H1 (cell line): ENCODE data around the gene MUC5AC. TPM values are rescaled to one million over a fixed set of nuclear protein-coding genes. Genes with fewer than 3 reads are reported as not detected.

ENCODE experiments used
- CTCF ChIA-PET: fragments of 300-600 bp; sonication (Branson Sonifier 250); formaldehyde crosslinking; loops from one replicate; lab custom pipeline; 2021; ENCODE audit not compliant: partially characterized antibody; lab: Charles Lee
- POLR2A ChIA-PET: fragments of 300-600 bp; sonication (Branson Sonifier 250); formaldehyde crosslinking; loops from one replicate; lab custom pipeline; 2021; ENCODE audit warnings: inconsistent platforms; ENCODE audit not compliant: partially characterized antibody; lab: Charles Lee
- DNase-seq, 2 experiments: peaks; one replicate each; pipeline versions ENCODE4 v3.0.0 to v3.0.0-alpha.2; 2010 to 2022; ENCODE audit warnings: low spot score in 2 of 2, low read depth in 1 of 2, mixed read lengths in 1 of 2
- FAIRE-seq: peaks from 2 replicates; lab custom pipeline; 2011; peaks lifted over from hg19 to GRCh38; lab: Jason Lieb, UNC
- H2AFZ ChIP-seq: 2 replicates; pipeline ENCODE4 v1.8.1; 2012; ENCODE audit warnings: low read length, inconsistent platforms
- H2AK5ac ChIP-seq: 2 replicates; pipeline ENCODE4 v1.6.1; 2013; ENCODE audit warnings: low read depth, low read length
- H2BK120ac ChIP-seq: replicated peaks from 2 replicates; pipeline ENCODE3; 2013; ENCODE audit warnings: low read depth, low read length, inconsistent platforms
- H2BK12ac ChIP-seq: 2 replicates; pipeline ENCODE4 v1.6.1; 2013; ENCODE audit warnings: low read depth, low read length
- H2BK15ac ChIP-seq: 2 replicates; pipeline ENCODE4 v1.6.1; 2013; ENCODE audit warnings: low read length
- H2BK20ac ChIP-seq: 2 replicates; pipeline ENCODE4 v1.6.1; 2013; ENCODE audit warnings: low read length
- H2BK5ac ChIP-seq: 2 replicates; pipeline ENCODE4 v1.6.1; 2013; ENCODE audit warnings: low read depth, low read length
- H3K14ac ChIP-seq: 2 replicates; pipeline ENCODE4 v1.6.1; 2013; ENCODE audit warnings: inconsistent platforms; ENCODE audit not compliant: insufficient read length
- H3K18ac ChIP-seq: 2 replicates; pipeline ENCODE4 v1.6.1; 2013; ENCODE audit warnings: low read length; ENCODE audit errors: extremely low read depth
- H3K23ac ChIP-seq: 2 replicates; pipeline ENCODE4 v1.6.1; 2013; ENCODE audit warnings: inconsistent platforms; ENCODE audit not compliant: insufficient read length
- H3K23me2 ChIP-seq: 2 replicates; pipeline ENCODE4 v1.6.1; 2013; ENCODE audit warnings: low read depth, low read length
- H3K27ac ChIP-seq: 2 replicates; pipeline ENCODE4 v1.6.1; 2011; ENCODE audit warnings: low read depth, low read length, inconsistent platforms
- H3K27me3 ChIP-seq, 4 experiments: replicated peaks in 1 of 4; 1 replicate in 1 of 4; 2 replicates in 3 of 4; pipeline versions ENCODE4 v1.6.1 to v1.8.1; 2011 to 2013; ENCODE audit warnings: low read length in 3 of 4, mild to moderate bottlenecking in 3 of 4, inconsistent platforms in 2 of 4, mixed read lengths in 2 of 4, moderate library complexity in 1 of 4; ENCODE audit not compliant: control insufficient read depth in 3 of 4, insufficient read depth in 3 of 4; ENCODE audit errors: extremely low read depth in 1 of 4
- H3K36me3 ChIP-seq, 4 experiments: 2 replicates each; pipeline versions ENCODE4 v1.6.1 to v1.8.1; 2011 to 2013; ENCODE audit warnings: mild to moderate bottlenecking in 4 of 4, low read length in 3 of 4, moderate library complexity in 2 of 4, control low read depth in 1 of 4, inconsistent platforms in 1 of 4; ENCODE audit not compliant: insufficient read depth in 4 of 4, control insufficient read depth in 2 of 4
- H3K4ac ChIP-seq: replicated peaks from 2 replicates; pipeline ENCODE3; 2013; ENCODE audit warnings: low read length, low read depth, mixed read lengths, inconsistent platforms; ENCODE audit not compliant: insufficient read length
- H3K4me1 ChIP-seq, 4 experiments: replicated peaks in 1 of 4; 1 replicate in 1 of 4; 2 replicates in 3 of 4; pipeline versions ENCODE4 v1.6.1 to v1.8.1; 2011 to 2013; ENCODE audit warnings: low read length in 3 of 4, inconsistent platforms in 2 of 4, mixed read lengths in 1 of 4; ENCODE audit not compliant: insufficient read depth in 4 of 4, control insufficient read depth in 3 of 4
- H3K4me2 ChIP-seq, 2 experiments: 2 replicates each; pipeline versions ENCODE4 v1.6.1 to v1.8.1; 2011 to 2013; ENCODE audit warnings: low read depth in 2 of 2, low read length in 2 of 2, control low read depth in 1 of 2, inconsistent platforms in 1 of 2, mild to moderate bottlenecking in 1 of 2; ENCODE audit not compliant: insufficient read depth in 1 of 2
- H3K4me3 ChIP-seq, 4 experiments: fragments of 200-600, 300-600 bp in 1 of 4; sonication (generic), shearing (Covaris generic), sonication (Bioruptor Twin) in 1 of 4; 2 replicates each; pipeline versions ENCODE4 v1.5.1 to v1.8.1; 2011 to 2016; ENCODE audit warnings: low read length in 4 of 4, low read depth in 3 of 4, control low read depth in 2 of 4, inconsistent platforms in 2 of 4, mild to moderate bottlenecking in 2 of 4, mixed read lengths in 1 of 4, moderate library complexity in 1 of 4; ENCODE audit not compliant: insufficient read depth in 2 of 4; ENCODE audit errors: extremely low read depth in 1 of 4
- H3K56ac ChIP-seq: replicated peaks from 2 replicates; pipeline ENCODE3; 2013; ENCODE audit warnings: low read depth, mild to moderate bottlenecking, mixed read lengths, low read length, inconsistent platforms; ENCODE audit not compliant: insufficient read length
- H3K79me1 ChIP-seq: 2 replicates; pipeline ENCODE4 v1.6.1; 2013; ENCODE audit warnings: low read depth, low read length, control low read depth
- H3K79me2 ChIP-seq, 2 experiments: 2 replicates each; pipeline versions ENCODE4 v1.6.1 to v1.8.1; 2012 to 2013; ENCODE audit warnings: low read length in 2 of 2, mild to moderate bottlenecking in 2 of 2, inconsistent platforms in 1 of 2; ENCODE audit not compliant: insufficient read depth in 2 of 2, control insufficient read depth in 1 of 2
- H3K9ac ChIP-seq, 4 experiments: replicated peaks in 1 of 4; 1 replicate in 1 of 4; 2 replicates in 3 of 4; pipeline versions ENCODE4 v1.6.1 to v1.8.1; 2011 to 2013; ENCODE audit warnings: low read depth in 3 of 4, low read length in 3 of 4, control low read depth in 2 of 4, mild to moderate bottlenecking in 2 of 4, moderate library complexity in 2 of 4, inconsistent platforms in 1 of 4; ENCODE audit errors: extremely low read depth in 1 of 4
- H3K9me3 ChIP-seq, 2 experiments: 2 replicates each; pipeline versions ENCODE4 v1.6.1 to v1.8.1; 2012 to 2013; ENCODE audit warnings: mild to moderate bottlenecking in 2 of 2, moderate library complexity in 2 of 2, control low read depth in 1 of 2, inconsistent platforms in 1 of 2, low read depth in 1 of 2, low read length in 1 of 2, mixed read lengths in 1 of 2; ENCODE audit not compliant: insufficient read depth in 2 of 2
- H4K20me1 ChIP-seq, 2 experiments: replicated peaks in 1 of 2; 2 replicates each; pipeline versions ENCODE3 to v1.8.1; 2011 to 2013; ENCODE audit warnings: inconsistent platforms in 2 of 2, low read length in 2 of 2, mild to moderate bottlenecking in 1 of 2; ENCODE audit not compliant: insufficient read depth in 2 of 2, control insufficient read depth in 1 of 2
- H4K5ac ChIP-seq: 2 replicates; pipeline ENCODE4 v1.6.1; 2013; ENCODE audit warnings: low read length, low read depth, mixed read lengths, inconsistent platforms; ENCODE audit not compliant: insufficient read length
- H4K8ac ChIP-seq: 2 replicates; pipeline ENCODE4 v1.8.0; 2013; ENCODE audit warnings: mild to moderate bottlenecking, moderate library complexity, low read length, inconsistent platforms; ENCODE audit not compliant: insufficient read depth; ENCODE audit errors: extremely low read depth
- H4K91ac ChIP-seq: replicated peaks from 2 replicates; pipeline ENCODE3; 2013; ENCODE audit warnings: low read length, mixed read lengths, inconsistent platforms; ENCODE audit not compliant: insufficient read length
- ATF3 ChIP-seq: IDR thresholded peaks from 2 replicates; pipeline ENCODE4 v1.6.1; 2011; ENCODE audit warnings: low read depth, mild to moderate bottlenecking, low read length; ENCODE audit not compliant: insufficient read depth
- BRCA1 ChIP-seq: IDR thresholded peaks from 2 replicates; pipeline ENCODE4 v1.6.1; 2012; ENCODE audit warnings: low read depth, low read length, improper control_type of control experiment
- CBX5 ChIP-seq: fragments of 300-800, 300-1000 bp; sonication (generic); IDR thresholded peaks from 2 replicates; pipeline ENCODE4 v1.7.1; 2016; ENCODE audit warnings: antibody characterized with exemption, low read length, low read depth
- CEBPB ChIP-seq: IDR thresholded peaks from 2 replicates; pipeline ENCODE4 v1.6.1; 2012; ENCODE audit warnings: low read depth, low read length
- EGR1 ChIP-seq: IDR thresholded peaks from 2 replicates; pipeline ENCODE4 v1.6.1; 2011; ENCODE audit warnings: low read depth, low read length, borderline replicate concordance
- FOSL1 ChIP-seq: IDR thresholded peaks from 2 replicates; pipeline ENCODE4 v1.6.1; 2011; ENCODE audit warnings: mild to moderate bottlenecking, low read depth, low read length, moderate library complexity; ENCODE audit not compliant: insufficient read depth
- GTF2F1 ChIP-seq: IDR thresholded peaks from 2 replicates; pipeline ENCODE4 v1.6.1; 2012; ENCODE audit warnings: low read depth, low read length, improper control_type of control experiment, borderline replicate concordance
- JUN ChIP-seq: IDR thresholded peaks from 2 replicates; pipeline ENCODE4 v1.6.1; 2011; ENCODE audit warnings: low read depth, mild to moderate bottlenecking, improper control_type of control experiment, low read length
- KDM4A ChIP-seq: IDR thresholded peaks from one replicate; pipeline ENCODE4 v1.7.1; 2012; ENCODE audit warnings: low read depth, mild to moderate bottlenecking, moderate library complexity, low read length, inconsistent platforms; ENCODE audit not compliant: severe bottlenecking
- RNF2 ChIP-seq: fragments of 200-900, 300-1000 bp; sonication (generic); IDR thresholded peaks from 2 replicates; pipeline ENCODE4 v1.7.1; 2016; ENCODE audit warnings: borderline replicate concordance, low read depth, mild to moderate bottlenecking, antibody characterized with exemption, low read length; ENCODE audit not compliant: poor library complexity, severe bottlenecking; ENCODE audit errors: missing control alignments
- SIRT6 ChIP-seq: IDR thresholded peaks from one replicate; pipeline ENCODE4 v1.7.1; 2012; ENCODE audit warnings: low read length, inconsistent platforms
- WGBS, 2 experiments: shearing (Covaris generic) in 1 of 2; methylation state at CpG; one replicate each; pipeline versions ENCODE4 v1.1.6 to v1.1.7; 2013 to 2015; ENCODE audit warnings: low lambda C conversion rate in 2 of 2, mixed read lengths in 2 of 2, inconsistent platforms in 1 of 2, low coverage in 1 of 2, missing lambda C conversion rate in 1 of 2; ENCODE audit not compliant: insufficient replicate concordance in 2 of 2, insufficient coverage in 1 of 2, insufficient read length in 1 of 2; ENCODE audit errors: extremely low coverage in 1 of 2, missing lambda C conversion rate in 1 of 2; 5-methylcytosine and 5-hydroxymethylcytosine counted together
- polyA plus RNA-seq, 7 experiments: library from polyadenylated mRNA; depleted of rRNA in 3 of 7; stranded (reverse) in 5 of 7; unstranded in 2 of 7; fragments of >200 nt in 5 of 7; fragments of 200-250 nt in 2 of 7; gene quantifications; 1 replicate in 5 of 7; 2 replicates in 1 of 7; 4 replicates in 1 of 7; pipeline versions ENCODE4 v1.2.1 to v1.2.3, GENCODE V29; 2011 to 2013; ENCODE audit warnings: missing spikeins in 2 of 7, mixed read lengths in 2 of 7
- total RNA-seq: library from RNA; stranded (reverse); fragmentation: NEBNext Ultra II Directional; extraction: Animal tissue kit (Norgen Biotek cat#: 25700); gene quantifications from 2 replicates; pipeline ENCODE4 v1.2.1, GENCODE V29; 2021

MUC5AC gene
- total and polyA plus RNA-seq, 2 of the 8 experiments (the other 6 are each of a cell fraction or from before 2014, with no cell fraction given), result not detected

GRCh38 chr11:1129143-1129610 is 28.6 kb upstream of the MUC5AC start:
- no peaks in the 10 kb centered on the region for H3K36me3 ChIP-seq
- no peak overlapping the region for H2BK15ac ChIP-seq
- no peak overlapping the region for H2BK120ac ChIP-seq
- 93% methylated on average over 11 of the region's 17 CpGs; no CpG with 5 or more reads in 1 of the 2 experiments for WGBS, 2 experiments
- DNase-seq, result no peak
- no peak overlapping the region for H3K23ac ChIP-seq
- ChIA-PET CTCF (no interaction called here), POLR2A (no interaction called here)
- no peaks in the 10 kb centered on the region for H3K27me3 ChIP-seq
- peaks cover 10% of the 10 kb centered on the region; the same call in 1 of the 2 replicates for H3K23me2 ChIP-seq
- H3K18ac ChIP-seq, result no peak overlapping the region
- no peak overlapping the region for H3K27ac ChIP-seq
- H2AK5ac ChIP-seq, result no peak overlapping the region
- H3K56ac ChIP-seq, result no peak overlapping the region
- H2AFZ ChIP-seq, result no peak overlapping the region
- no peak overlapping the region for H3K14ac ChIP-seq
- no peak for TF ChIP-seq ATF3
- no peak for TF ChIP-seq EGR1
- no peak for TF ChIP-seq SIRT6
- TF ChIP-seq RNF2, result no peak
- TF ChIP-seq GTF2F1, result no peak
- TF ChIP-seq JUN, result no peak
- TF ChIP-seq KDM4A, result no peak
- TF ChIP-seq CBX5, result no peak
- TF ChIP-seq BRCA1, result no peak
- no peak for TF ChIP-seq CEBPB
- no peak for TF ChIP-seq FOSL1
- no peaks in the 10 kb centered on the region for H3K79me1 ChIP-seq
- H3K4me3 ChIP-seq, result no peak overlapping the region
- no peak overlapping the region for H2BK20ac ChIP-seq
- peaks cover 24 to 63% of the 10 kb centered on the region in 2 experiments; a peak in 3 of 4 replicates for H3K9me3 ChIP-seq
- no peak overlapping the region for H4K91ac ChIP-seq
- H2BK12ac ChIP-seq, result no peak overlapping the region
- no peak overlapping the region for H2BK5ac ChIP-seq
- H3K9ac ChIP-seq, result no peak overlapping the region
- H3K79me2 ChIP-seq, result no peaks in the 10 kb centered on the region
- FAIRE-seq, result no peak
- H4K20me1 ChIP-seq, result no peaks in the 10 kb centered on the region
- H3K4me1 ChIP-seq, result no peaks in the 10 kb centered on the region; a peak in 1 of 7 replicates
- no peak overlapping the region for H3K4me2 ChIP-seq
- no peak overlapping the region for H4K5ac ChIP-seq
- no peak overlapping the region for H4K8ac ChIP-seq
- no peak overlapping the region for H3K4ac ChIP-seq
